Measurements from ENCODE around the gene KLLN.
"Not testable (repeated sequence)": the region's sequence is repeated elsewhere in the genome, so short reads cannot be mapped to it uniquely, and the experiment has no call there.

The KLLN gene

GRCh38 chr10:87863053-87863943, at the start of gene KLLN, which contains the start of gene PTEN:
TSS of gene KLLN (minus strand) at chr10:87863533. CDS start at chr10:87862487, 1,046 bp downstream.
TSS of gene PTEN (plus strand) at chr10:87863625. CDS start at chr10:87864470, 845 bp downstream.
- peak; percentile 47 to 76 for DNase-seq (ENCODE audit: low read depth in 2 of 2)

- not testable (repeated sequence) for DNase-seq (ENCODE audit: low read depth in 2 of 2)
Observed at GRCh38 chr10:87903396-87903795, 40.1 kb upstream of the KLLN start.

- DNase-seq (ENCODE audit: low read depth in 2 of 2) = not testable (repeated sequence)
Observed at GRCh38 chr10:87897957-87898356, 34.6 kb upstream of the KLLN start.

- DNase-seq (ENCODE audit: low read depth in 2 of 2) = no peak
Observed at GRCh38 chr10:87896216-87896615, 32.9 kb upstream of the KLLN start.

- no peak for DNase-seq (ENCODE audit: low read depth in 2 of 2)
Observed at GRCh38 chr10:87895430-87895829, 32.1 kb upstream of the KLLN start.

- no peak for DNase-seq (ENCODE audit: low read depth in 2 of 2)
Observed at GRCh38 chr10:87887548-87888289, 24.4 kb upstream of the KLLN start.

- DNase-seq (ENCODE audit: low read depth in 2 of 2) = no peak
Observed at GRCh38 chr10:87887146-87887545, 23.8 kb upstream of the KLLN start.

GRCh38 chr10:87886635-87887034, 23.3 kb upstream of the KLLN start:
- DNase-seq (ENCODE audit: low read depth in 2 of 2) = no peak

GRCh38 chr10:87882555-87883294, 19.4 kb upstream of the KLLN start:
- DNase-seq (ENCODE audit: low read depth in 2 of 2) = no peak

- DNase-seq (ENCODE audit: low read depth in 2 of 2) = not testable (repeated sequence)
Observed at GRCh38 chr10:87881373-87882059, 18.2 kb upstream of the KLLN start.

- no peak for DNase-seq (ENCODE audit: low read depth in 2 of 2)
Observed at GRCh38 chr10:87880336-87880735, 17.0 kb upstream of the KLLN start.

- no peak for DNase-seq (ENCODE audit: low read depth in 2 of 2)
Observed at GRCh38 chr10:87878664-87879459, 15.5 kb upstream of the KLLN start.

- no peak for DNase-seq (ENCODE audit: low read depth in 2 of 2)
Observed at GRCh38 chr10:87875929-87876571, 12.7 kb upstream of the KLLN start.

GRCh38 chr10:87873656-87874055, 10.3 kb upstream of the KLLN start:
- no peak for DNase-seq (ENCODE audit: low read depth in 2 of 2)

GRCh38 chr10:87872828-87873227, 9.5 kb upstream of the KLLN start:
- DNase-seq (ENCODE audit: low read depth in 2 of 2) = no peak

- DNase-seq (ENCODE audit: low read depth in 2 of 2) = no peak
Observed at GRCh38 chr10:87869773-87870551, 6.6 kb upstream of the KLLN start.

GRCh38 chr10:87869139-87869538, 5.8 kb upstream of the KLLN start:
- not testable (repeated sequence) for DNase-seq (ENCODE audit: low read depth in 2 of 2)

- no peak for DNase-seq (ENCODE audit: low read depth in 2 of 2)
Observed at GRCh38 chr10:87868277-87868676, 4.9 kb upstream of the KLLN start.

GRCh38 chr10:87867453-87867852, 4.1 kb upstream of the KLLN start:
- no peak for DNase-seq (ENCODE audit: low read depth in 2 of 2)

All from stimulated activated CD8-positive, alpha-beta memory T cell treated with anti-CD3 and anti-CD28 coated beads, Interleukin-7, amount 100 ng/mL, for 4 hours (primary cell).